GM21390 (cell line): ENCODE data around the gene DCST2.

Experiments used
- ATAC-seq: cut with Tn5 transposase; IDR thresholded peaks from one replicate; pipeline ENCODE4 v1.9.1; 2021; ENCODE audit not compliant: unreplicated experiment

Gene DCST2

DNA sequence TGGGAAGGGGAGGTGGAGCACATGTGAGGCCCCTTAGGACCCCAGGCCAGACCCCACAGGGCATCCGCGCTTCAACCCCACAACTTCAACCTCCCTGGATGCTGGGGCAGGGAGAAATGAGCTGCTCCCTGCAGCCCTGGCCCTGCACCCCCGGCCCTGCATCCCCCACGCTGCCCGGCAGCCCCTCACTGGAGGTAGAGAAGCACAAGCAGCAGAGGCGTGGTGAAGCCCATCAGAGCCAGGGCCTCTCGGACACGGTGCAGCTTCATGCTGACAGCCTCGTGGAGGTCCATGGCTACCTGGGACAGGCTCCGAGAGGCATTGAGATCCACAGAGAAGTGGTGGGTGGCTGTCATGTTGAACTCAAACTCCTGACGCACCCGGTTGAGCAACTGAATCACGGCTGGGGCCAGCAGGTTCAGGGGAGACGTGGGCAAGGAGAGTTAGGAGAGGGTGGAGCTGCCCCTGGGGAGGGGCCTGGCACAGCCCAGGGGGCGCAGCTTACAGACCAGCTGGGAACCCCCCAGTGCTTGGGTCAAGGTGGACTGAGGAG is 3.3 kb downstream of the DCST2 start:
- ATAC-seq: no peak

DNA sequence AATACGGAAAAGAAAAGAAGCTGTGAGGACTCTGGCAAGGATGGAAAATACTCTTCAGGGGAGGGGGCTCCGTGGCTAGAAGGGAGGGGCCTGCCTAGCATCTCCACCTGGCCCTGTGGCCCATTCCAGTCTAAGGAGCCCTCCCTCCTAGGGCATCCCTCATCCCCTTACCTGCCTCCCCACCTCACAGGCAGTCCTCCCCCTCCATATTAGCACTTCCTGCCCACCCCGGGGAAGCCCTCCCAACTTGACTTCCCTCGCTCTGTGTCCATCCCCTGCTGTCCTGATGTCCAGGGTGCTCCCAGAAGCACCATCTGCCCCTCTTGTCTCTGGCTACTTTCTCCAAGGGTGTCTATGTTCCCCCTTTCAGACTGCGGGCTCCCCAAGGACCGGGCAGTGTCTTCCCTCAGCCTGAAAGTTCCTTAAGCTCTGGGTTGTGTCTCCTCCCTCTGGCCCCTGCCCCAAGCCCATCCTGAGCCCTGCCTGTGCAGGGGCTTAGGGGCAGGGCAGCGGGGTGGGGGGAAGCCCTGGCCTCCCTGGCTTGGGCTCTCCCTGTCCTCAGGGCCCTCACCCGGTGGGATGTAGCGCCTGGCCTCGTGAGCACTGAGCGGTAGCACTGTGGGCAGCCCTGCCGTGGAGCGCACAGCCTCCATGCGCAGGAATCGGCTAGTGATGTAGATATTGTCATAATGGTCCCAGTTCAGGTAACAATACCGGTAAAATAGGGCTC is 3.9 kb downstream of the DCST2 start:
- ATAC-seq: no peak

DNA sequence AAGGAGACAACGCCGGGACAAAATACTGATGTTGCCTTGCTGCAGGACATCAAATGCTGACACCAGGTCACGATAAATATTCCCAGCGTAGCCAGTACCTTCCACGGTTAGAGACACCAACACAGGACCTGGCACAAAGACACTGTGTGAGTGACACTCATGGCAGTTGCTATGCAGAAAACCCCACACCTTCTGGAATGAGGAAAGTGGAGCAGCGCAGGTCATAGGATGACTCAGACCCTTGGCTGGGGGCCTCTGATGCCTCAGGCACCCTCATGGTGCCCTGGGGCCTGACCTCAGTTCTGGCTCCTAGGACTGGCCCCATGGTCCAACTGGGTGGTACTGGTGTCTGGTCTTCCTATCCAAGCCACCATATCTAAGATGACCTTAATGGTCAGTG is 7.0 kb downstream of the DCST2 start:
- no peak for ATAC-seq

DNA sequence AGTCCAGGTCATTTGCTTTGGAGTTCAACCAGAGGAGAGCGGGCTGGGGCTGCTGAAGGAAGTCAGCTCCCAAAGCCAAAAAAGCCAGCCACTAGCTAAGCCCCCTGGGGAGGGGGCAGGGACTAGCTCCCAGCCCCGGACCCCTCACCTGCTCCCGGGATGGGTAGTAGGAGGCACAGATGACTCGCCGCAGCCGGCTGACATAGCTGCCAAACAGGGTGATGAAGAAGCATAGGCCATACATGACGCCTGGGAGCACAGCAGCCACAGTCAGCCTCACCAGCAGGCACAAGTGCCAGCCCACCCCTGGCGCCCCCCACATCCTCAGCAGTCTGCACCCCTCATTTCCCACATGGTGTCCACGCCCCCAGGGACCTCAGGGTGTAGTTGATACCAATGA is 7.4 kb downstream of the DCST2 start:
- no peak for ATAC-seq

DNA sequence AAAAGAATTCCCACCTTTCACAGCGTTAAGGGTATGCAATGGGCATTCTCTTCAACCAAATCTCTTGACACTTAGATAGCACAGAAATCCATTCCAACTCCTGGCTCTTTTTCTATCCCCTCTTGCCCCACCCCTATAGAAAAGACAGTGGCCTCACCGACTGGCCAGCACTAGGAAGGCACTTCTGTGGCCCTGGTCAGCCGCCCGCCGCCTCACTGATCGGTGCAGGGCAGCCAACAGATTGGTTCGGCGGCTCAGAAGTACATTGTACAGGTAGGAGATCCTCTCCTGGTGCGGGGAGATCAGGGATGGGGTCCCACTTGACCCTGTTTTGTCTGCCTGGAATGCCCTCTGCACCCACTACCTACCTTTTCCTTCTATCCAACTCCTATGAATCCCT is 9.3 kb downstream of the DCST2 start:
- ATAC-seq: no peak

DNA sequence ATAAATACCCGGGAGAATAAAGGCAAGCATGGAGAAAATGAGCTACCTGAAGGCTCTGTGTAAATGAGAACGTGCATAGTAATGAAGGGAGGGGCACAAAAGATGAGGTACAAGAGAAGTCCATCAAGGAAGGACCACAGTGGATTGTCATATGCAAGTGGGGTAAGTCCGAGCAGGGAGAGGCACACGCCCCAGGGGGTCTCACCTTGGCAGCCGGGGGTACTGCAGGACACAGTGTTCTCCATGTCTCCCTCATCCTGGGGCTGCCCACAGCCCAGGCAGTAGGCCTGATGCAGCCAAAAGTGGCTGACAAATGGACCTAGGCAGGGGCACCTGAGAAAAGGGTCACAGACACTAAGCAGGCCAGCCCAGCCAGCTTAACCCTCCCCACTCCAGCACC is 10.0 kb downstream of the DCST2 start:
- ATAC-seq: no peak

DNA sequence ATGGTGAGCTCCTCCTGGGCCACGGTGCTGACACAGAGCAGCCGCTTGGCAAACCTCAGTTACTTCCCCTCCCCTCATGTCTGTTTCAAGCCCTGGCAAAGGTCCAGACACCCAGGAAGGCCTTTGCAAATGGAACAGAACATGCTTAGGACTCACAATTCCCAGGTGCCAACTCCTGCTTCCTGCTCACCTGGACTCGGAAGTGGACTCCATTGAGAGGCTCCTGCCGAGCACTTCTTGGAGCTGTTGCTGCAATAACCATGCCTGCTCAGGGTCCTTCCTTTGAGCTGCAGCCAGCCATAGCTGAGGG is 10.7 kb downstream of the DCST2 start:
- ATAC-seq: no peak

DNA sequence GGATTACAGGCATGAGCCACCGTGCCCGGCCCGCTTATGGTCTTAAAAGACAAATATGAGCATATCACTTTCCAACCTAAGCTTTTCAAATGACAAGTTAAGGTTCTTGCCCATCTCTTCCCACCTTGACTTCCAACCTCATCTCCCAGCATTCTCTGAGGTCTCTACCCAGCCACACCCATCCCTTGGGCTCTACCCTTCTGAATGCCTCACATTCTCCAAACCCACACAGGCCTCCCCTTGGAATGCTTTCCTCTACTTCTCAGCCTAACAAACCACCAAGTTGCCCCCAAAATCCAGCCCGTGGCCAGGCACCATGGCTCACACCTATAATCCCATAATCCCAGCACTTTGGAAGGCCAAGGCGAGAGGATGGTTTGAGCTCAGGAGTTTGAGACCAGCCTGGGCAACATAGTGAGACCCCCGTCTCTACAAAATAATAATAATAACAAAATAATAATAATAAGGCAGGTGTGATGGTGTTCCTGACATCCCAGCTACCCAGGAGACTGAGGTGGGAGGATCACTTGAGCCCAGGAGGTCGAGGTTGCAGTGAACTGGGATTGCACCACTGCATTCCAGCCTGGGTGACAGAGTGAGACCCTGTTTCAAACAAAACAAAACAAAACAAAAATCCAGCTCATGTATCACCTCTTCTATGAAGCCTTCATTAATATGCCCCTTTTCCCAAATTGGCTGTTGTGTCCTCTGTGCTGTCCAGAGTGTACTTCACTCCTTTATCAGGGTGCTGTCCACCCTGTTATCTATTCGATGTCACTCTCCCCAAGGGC is 11.2 kb downstream of the DCST2 start:
- no peak for ATAC-seq

DNA sequence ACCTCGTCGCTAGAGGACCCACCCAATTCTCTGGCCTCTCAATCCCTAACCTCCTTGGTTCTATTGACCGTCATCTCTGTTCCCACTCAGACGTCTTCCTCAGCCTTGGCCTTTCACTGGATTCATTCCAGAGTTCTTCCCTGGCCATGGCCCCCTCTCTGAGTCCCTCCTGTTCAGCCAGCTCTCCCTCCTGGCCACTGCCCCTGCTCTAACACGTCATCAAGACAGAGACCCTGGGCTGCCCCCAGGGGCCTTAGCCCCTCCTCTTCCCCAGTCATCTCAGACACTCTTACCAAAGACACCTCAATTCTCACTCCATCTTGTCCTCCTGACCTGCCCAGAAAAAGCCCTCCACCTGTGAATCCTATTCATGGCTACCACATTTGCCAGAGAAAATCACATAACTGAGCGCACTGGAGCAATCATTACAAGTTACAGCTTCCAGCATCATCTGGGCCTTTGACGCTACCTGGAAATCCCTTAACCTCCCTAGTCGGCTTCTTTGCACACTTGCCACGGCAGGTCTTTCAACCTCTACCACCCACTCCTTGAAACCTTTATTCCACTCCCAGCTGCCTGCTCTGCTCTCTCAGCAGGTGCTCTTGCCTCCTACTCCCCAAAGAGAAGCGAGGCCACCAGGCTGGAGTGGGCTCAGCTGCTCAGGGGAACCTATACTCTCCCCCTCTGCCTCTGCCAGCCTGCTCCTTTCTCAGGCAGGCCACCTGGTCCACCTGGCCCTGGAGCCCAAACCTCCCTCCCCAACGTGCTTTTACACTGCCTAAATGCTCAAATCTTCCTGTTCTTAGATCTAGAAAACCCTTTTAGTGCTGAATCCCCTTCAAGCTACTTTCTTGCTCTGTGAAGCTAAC is 14.0 kb downstream of the DCST2 start:
- ATAC-seq: no peak

DNA sequence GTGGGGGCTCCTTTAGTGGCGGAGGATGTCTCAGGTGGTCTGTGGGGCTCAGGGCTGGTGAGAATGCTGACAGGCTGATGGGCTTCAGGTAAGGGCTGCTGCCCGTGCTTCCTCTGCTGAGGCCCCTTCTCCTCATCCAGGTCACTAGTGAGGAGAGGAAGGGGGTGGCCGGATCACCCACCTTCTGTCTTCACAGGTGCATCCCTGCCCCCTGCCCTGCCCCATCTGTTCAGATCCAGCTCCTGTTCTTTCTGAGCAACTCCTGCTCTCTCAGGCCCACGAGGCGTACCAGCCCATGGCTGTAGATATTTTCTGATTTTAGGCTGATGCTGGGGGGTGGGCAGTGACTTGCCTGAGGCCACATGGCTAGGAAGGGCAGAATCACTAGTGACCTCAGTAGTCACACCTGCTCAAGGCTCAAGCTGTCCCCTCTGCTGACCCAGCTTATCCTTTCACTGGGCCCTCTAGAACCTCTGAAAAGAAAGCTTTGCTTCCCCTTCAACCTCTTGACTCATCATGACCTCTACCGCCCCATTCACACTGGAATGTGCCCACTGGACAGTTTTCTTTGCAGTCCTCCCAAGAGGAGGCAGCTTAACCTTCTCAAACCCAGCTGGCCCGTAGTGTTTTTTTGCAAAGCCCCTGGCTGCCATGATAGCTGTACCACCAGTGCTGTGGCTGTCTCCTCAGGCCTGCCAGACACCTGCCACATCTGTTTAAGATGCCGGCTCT is 14.8 kb downstream of the DCST2 start:
- ATAC-seq: no peak

DNA sequence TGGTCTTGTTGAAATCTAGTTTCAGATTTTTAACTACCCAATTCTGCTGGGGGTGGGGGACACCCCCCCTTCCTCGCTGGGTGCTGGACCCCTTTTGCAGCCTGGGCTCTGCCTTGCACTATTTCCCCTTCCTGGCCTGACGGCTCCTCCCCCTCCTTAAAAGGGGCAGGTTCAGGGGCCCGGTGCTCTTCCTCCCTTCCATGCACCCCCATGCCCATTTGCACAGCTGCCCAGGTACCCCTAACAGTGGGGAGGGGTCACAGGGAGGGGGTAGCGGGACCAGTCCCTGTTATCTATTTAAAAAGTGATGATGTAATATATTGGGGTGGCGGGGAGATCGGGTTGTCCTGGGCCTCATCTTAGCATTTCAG is 15.7 kb downstream of the DCST2 start:
- ATAC-seq: no peak

DNA sequence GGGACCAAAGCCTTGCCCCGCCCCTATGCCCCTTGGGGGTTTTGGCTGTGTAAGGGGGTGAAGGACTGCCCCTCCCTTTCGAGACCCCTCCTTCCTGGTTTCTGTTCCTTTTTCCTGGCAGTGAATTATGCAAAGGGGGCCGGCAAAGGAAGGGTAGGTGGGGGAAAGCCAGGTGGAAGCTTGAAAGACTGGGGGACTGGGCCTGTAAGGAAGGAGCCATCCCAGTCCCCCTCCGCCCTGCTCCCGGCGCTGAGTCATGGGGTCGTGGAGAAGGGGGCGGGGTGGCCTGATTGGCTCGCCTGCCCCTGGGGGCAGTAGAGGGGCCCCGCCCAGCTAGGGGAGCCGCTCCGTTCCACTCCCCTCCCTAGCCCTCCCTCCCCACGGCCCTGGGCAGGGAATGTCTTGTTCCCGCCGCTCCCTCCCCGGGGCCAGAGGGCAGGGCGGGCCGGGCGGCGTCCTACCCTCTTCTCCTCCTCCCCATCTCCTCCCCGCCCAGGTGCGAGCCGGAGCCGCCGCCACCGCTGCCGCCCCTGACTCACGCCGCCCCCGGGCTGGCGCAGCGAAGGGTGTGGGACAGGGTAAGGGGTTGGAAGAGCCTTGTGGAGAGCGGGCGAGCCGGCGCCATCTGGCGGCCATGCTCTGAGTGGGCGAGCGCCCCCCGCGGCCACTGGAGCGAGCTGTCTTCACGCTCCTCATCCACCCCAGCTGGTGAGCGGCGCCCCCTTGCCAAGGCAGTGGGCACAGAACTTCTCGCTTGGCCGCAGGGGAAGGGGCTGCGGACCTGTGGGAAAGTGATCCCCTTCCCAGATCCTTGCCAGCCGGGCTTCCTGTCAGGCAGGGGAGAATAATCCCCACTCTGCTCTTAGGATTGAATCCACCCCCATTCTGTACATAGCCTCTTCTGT is 16.3 kb downstream of the DCST2 start:
- peak; percentile 80 for ATAC-seq

DNA sequence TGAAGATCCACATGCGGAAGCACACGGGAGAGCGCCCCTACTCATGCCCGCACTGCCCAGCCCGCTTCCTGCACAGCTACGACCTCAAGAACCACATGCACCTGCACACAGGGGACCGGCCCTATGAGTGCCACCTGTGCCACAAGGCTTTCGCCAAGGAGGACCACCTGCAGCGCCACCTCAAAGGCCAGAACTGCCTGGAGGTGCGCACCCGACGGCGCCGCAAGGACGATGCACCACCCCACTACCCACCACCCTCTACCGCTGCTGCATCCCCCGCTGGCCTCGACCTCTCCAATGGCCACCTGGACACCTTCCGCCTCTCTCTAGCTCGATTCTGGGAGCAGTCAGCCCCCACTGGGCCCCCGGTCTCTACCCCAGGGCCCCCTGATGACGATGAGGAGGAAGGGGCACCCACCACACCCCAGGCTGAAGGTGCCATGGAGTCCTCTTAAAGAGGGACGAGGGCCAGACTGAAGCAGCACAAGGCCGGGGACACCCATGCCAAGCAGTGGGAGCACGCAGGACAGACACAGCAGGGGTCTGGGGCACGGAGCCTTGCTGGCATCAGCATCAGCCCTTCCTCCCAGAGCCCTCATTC is 17.2 kb downstream of the DCST2 start:
- no peak for ATAC-seq

DNA sequence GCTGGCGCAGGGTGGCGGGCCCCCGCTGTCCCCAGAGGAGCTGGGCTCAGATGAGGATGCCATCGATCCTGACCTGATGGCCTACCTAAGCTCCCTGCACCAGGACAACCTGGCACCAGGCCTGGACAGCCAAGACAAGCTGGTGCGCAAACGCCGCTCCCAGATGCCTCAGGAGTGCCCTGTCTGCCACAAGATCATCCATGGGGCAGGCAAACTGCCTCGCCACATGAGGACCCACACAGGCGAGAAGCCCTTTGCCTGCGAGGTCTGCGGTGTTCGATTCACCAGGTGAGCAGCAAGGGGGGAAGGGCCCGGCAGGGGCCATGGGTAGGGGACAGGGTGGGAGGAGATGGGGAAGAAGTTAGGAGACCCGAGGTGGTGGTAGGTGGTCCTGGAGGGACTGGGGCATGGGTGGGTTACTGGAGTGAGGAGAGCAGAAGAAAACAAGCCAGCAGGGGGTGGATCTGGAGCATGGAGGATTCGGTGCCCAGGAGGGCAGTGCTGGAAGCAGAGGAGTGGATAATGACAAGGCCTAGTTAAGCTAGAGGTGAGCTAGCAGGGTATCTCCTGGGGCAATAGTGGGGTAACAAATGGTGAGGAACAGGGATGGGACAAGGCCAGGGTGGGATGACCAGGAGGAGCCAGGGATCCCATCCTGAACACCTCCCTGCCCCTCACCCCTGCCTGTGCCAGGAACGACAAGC is 17.9 kb downstream of the DCST2 start:
- ATAC-seq: no peak

DNA sequence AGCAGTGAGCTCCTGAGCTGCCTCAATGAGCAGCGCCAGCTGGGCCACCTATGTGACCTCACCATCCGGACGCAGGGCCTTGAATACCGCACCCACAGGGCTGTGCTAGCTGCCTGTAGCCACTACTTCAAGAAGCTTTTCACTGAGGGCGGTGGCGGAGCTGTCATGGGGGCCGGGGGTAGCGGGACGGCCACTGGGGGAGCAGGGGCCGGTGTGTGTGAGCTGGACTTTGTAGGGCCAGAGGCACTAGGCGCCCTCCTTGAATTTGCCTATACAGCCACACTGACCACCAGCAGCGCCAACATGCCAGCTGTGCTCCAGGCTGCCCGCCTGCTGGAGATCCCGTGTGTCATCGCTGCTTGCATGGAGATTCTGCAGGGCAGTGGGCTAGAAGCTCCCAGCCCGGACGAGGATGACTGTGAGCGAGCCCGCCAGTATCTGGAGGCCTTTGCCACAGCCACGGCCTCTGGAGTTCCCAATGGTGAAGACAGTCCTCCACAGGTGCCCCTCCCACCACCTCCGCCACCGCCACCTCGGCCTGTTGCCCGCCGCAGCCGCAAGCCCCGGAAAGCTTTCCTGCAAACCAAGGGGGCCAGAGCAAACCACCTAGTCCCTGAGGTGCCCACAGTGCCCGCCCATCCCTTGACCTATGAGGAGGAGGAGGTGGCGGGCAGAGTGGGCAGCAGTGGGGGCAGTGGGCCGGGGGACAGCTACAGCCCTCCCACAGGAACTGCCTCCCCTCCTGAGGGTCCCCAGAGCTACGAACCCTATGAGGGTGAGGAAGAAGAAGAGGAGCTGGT is 18.7 kb downstream of the DCST2 start:
- ATAC-seq: no peak

DNA sequence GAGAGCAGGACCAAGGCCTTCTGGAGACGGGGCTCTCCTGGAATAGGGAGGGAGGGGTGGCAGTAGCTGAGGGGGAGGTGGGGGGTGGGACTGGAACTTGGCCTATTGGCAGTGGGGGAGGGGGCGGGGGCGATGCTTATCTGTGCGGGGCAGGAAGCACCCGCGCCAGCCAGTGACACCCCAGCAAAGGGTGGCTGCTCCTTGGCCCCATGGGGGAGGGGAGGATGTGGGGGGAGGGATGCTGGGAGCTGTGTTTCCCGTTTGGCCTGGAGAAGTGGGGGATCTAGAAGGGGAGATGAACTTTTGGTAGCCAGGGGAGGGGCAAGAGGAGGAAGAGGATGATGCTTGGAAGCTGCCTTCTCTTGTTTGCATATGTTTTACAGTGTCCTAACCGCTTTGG is 19.9 kb downstream of the DCST2 start:
- ATAC-seq: no peak

DNA sequence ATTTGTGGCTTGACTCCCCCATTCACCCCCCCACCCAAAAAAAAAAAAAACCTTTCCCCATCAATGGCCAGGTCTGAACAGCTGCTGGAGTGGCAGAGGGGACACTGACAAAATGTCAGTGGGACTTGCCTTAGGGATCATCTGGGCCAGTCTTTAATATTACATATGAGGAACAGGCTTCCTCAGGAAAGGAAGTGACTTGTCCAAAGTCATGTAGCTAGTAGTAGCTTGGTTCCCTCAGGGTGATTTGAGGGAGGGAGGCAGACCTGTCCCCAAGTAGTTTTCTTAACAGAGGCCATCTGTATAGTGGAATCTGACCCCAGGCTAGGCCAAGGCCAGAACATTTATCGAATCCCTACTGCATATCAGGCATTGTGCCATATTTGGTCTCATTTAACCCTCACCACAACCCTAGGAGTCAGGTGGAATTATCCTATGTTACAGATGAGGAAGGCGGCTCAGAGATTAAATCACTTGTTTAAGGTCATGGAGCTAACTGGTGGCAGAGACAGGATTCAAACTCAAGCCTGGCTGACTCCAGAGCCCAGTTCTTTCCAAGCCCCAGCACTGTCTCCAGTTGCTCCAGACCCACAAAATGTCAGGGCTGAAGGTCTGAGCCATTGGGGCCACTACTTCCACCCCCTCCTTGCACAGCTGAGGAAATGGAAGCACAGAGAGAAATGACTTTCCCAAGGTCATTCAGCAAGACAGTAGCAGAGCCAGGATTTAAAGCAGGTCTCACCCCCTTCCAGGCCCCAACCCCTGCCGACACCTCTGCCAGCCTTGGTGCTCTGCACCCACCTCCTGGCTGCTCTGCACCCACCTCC is 20.6 kb downstream of the DCST2 start:
- no peak for ATAC-seq
